OCI-LY3 (cell line): Measurements from ENCODE around the gene ACOT7.

Experiments used
- CTCF ChIP-seq: fragments of 200-600, 300-600 bp; sonication (generic); IDR thresholded peaks from 2 replicates; pipeline ENCODE4 v1.5.1; 2014; ENCODE audit warnings: antibody characterized with exemption, low read length, low read depth
- EZH2phosphoT487 ChIP-seq: fragments of 200-600 bp; shearing (Covaris generic); IDR thresholded peaks from 2 replicates; pipeline ENCODE4 v1.6.1; 2018; ENCODE audit warnings: antibody characterized with exemption, mixed run types, low read depth

- no peak for TF ChIP-seq CTCF
- no peak for TF ChIP-seq EZH2phosphoT487
Measured at GRCh38 chr1:6279613-6280383, 113.8 kb downstream of the ACOT7 start.
